Stimulated activated CD4-positive, alpha-beta T cell treated with anti-CD3 and anti-CD28 coated beads, Interleukin-15, amount 100 ng/mL, for 1 hour (primary cell): ENCODE measurements around the gene CETN3.
A peak's percentile ranks its signal among the peaks of the same experiment; 100 is the strongest.

ENCODE experiments used
- DNase-seq, 2 donors: peaks; one replicate each; pipeline ENCODE4 v3.0.0-alpha.2; 2020; ENCODE audit warnings: low read depth in 1 of 2, low spot score in 1 of 2

Gene CETN3

DNA sequence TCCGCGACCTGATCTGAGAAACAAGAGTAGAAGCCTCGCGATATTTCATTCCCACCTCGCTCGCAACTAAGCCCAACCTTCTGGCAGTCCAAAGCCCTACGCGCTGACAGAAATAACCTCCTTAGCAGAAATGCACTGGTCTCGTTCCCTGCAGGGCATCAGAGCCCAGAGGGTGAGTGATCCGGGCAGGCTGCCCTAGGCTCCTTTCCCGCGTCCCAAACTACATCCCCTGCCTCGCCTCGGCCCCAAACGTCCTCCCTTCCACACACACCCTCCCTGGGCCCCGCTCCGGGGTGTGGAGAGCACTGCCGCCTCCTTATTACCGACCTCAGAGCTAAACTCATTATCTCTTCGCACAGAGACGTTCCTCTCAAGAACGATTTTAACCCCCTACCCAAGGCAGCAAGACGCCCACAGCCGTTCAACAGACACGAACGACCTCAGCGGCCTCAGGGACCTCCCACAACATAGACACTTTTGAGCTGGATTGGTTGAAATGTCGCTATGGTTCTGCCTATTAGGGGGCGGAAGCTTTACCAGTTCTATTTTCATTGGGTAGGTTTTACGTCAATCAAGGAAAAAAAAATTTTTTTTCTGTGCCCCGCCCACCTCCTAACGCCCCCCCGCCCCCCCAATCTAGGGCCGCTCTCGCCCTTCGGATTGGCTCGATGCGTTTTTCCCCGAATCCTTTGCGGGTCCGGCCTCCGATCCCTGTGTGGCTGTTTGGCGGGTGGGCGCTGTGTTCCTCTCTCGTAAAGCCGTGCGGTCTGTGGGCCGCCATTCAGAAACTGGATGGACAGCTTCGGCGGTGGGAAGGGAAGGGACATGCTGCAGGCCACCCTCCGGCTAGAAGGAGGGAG, at the start of gene CETN3:
TSS of gene CETN3 (minus strand) at position 439 of the 860 bp plus-strand sequence. CDS start at position 344, 95 bp downstream.
- DNase-seq: peak; percentile 76 to 77

DNA sequence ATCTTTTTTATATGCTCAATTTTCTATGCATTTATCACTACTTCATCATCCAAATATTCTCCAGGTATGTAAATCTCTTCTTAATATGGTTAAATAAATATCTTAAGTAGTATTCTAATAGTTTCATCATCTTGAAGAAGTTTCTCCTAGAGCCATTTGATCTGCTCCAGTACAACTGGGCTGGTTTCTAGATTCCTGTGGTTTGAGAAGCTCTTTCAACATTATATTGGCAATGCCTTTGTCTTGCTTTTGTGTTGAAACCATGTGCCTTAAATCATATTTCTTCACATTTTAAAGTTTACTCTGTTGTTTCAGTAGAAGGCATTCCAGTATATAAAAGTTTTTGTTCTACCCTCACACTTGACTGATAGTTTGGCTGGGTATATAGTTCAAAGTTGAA, 37.4 kb upstream of the CETN3 start:
- DNase-seq: no peak

DNA sequence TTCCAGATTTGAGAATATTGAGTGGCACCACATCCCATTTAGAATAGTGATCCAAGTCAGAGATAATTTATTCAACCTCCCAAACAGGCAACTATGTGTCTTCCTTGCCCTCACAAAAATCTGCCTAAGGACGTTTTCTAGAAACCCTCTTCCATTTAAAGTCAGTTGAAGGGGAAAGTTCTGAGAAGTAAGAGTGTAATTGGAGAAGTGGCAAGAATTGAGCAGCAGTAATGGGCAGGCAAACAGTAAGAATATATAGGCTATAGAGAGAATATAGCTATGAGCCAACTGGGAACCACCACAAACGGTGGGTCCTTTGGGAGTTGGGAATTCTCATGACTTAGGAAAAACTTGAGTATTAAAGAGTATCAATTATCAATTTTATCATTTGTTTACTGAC, 31.1 kb upstream of the CETN3 start:
- DNase-seq: no peak

DNA sequence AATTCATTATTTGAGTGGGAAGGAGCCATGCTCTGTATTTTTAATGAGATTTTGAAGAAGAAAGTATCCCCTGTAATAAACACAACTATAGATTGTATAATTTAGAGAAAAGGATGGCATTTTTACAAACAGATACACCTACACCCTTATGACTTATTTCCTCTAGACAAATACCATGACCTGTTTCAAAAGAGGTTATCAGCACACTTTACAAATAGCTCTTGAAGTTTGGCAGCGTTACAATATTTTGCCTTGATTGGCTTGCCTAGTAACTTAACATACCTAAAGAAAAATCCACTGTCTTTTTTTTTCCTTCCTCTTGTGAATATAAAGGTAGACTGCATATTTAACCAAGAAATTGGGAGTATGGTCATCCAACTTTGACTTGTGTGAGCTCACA, 28.5 kb upstream of the CETN3 start:
- no peak for DNase-seq

DNA sequence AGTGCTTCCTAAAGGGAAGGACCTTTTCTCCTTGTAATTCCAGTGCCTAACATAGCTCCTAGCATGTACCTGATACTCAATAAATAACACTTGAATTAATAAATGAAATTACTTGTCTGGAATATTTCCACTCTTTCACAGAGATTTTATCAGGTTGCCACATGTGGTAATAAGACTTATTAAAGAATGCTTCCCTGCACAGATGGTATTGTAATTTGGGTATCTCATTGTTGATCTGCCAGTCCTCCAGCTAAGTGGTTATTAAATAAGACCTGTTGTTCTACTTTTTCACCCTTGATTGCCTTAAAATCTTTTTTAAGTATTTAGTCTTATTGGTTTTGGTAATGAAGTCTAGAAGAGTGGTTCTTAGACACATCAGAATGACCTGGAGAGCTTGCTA, 28.1 kb upstream of the CETN3 start:
- DNase-seq: no peak

DNA sequence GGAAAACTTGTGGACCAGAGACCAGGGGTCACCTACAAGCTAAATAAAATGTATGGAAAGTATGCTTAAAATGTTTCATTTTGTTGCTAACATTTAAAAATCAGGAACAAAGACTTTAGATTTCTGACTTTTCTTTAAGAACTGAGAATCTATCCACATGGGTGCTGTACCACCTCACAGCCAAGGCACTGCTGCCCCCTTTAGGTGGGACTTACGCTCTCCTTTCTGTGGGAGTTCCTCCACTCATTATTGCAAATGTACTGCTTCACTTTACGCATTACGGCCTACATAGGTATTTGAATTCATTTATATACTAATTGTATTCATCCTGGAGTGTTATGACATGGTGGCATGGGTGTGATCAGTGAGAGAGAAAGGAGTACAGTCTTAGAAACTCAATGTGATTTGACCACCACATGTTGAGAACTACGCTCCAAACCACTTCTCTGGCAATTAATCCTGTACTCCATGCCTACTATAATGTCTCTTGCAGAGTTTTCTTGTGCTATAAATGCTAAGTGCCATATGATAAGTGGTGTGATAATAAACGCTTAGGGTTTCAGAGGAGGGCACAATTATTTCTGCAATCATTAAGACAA, 24.7 kb upstream of the CETN3 start:
- DNase-seq: peak in 1 of 2 donors; percentile 16

DNA sequence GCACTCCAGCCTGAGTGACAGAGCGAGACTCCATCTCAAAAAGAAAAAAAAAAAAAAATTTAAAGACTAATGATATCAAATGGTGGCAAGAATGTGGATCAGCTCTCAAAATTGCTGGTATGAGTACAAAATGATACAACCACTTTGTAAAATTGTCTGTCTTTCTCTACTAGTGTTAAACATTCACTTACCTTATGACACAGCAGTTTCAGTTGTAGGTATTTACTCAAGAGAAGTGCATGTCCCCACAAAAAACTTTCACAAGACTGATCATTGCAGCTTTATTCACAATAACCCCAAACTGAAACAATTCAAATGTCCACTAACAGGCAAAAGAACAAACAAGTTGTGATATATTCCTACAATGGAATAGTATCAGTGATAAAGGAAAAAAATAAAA, 14.7 kb upstream of the CETN3 start:
- DNase-seq: no peak

DNA sequence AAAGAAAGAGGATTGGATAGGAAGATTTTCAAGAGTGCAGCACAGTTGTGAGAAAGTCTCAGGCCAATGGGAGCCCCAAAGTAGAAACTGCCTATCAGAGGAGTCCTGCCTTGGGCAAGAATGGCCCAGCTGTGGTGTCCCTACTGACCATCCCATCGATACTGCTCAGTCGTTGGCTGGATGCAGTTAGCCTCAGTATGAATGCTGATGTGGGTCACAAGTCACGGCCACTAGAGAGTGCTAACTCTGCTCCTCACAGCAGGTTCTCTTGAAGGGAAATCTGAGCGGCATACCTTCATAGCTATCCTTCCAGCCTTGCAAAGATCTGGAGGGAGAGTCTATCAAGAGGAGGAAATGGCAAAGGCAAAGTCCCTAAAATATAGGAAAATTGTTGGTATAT, 11.6 kb upstream of the CETN3 start:
- no peak for DNase-seq

DNA sequence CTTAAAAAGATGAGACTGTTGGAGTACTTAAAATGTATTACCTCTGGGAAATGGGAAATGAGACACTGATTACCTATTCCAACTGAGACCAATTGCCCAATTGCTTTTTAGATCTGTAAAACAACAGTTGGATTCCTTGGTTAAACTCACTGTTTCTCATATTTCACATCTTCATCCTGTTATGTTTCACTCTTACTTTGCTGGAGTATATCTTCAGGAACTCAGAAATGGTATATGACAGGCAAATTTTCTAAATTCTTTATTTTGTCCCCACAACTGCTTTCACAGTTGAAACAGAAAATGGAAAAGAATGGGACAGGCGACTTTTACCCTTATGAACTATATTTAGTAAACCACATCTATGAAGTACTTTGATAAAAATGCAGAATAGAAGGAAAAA, 8.7 kb upstream of the CETN3 start:
- DNase-seq: no peak

DNA sequence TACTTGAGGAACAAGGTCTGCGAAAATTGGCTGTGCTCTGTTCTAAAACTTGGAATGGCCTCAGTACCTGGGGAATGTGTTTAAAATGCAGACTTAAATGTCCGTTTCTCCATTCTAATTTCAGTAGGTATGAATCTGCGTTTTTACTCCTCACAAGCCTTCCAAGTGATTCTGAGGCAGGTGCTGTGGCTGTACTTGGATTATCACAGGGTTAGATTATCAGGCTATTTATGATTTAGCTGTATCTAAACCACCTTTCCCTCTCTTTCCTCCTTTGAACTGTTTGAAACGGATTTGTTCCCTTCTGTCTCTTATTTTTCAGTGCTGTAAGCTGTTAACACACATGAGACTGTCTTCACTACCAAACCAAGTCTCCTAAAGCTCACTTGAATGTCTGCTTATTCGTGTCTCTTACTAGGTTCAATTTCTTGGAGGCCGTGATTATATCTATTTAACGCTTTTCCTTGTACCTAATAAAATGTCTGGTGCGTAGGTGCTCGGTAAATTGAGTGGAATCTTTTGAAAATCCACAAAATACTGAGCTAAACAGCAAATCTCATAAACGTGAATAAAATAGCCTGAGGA, 714 bp upstream of the CETN3 start:
- DNase-seq: no peak

DNA sequence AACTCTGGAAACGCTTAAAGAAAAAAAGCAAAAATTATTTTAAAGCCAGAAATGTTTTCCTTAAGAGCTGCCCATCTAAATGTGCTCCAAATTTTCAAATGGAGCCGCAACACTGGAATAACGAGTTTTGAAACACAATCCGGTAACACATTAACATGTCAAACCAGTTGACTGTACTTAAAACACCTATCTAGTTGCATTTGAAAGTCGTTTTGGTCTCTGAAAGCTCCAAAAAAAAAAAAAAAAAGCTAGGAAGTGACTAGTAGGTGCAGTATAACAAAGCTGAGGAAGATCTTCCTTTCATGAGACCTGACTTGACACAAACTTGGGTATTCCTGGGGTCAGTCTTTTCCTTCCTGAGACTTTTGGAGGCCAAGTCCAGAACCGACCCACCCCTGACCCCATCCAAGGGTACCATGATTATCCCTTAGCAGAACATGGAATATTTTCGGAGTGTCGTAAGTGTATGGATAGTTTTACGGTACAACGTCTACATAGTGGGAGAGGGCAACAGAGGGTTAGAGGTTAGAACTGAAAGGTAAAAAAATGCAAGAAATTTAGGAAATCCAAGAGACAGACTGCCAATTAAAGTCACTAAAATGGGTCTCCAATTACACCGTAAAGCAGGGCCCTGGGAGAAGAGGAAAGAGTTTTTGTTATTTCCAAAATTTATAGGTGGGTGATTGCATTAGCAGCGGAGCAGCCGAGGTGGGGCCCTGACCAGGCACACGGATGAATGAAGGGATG, 812 bp downstream of the CETN3 start:
- DNase-seq: no peak

DNA sequence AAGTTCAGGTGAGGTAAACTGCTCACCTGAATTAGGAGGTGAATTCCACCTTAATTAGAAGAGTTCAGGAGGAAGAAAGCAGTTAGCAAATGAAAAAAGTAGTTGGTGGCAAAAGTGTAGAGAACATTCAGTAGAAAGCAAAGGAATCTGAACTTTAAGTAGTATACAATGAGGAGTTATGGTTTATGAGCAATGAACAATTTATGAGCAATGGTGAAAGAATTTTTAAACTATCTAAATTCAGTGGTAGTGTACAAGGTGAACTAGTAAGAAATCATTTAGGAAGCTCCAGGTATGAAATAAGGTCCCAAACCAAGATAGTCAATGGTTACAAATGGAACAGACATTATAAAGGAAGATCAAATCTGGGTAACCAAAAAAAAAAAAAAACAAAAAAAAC, 3.1 kb downstream of the CETN3 start:
- no peak for DNase-seq

DNA sequence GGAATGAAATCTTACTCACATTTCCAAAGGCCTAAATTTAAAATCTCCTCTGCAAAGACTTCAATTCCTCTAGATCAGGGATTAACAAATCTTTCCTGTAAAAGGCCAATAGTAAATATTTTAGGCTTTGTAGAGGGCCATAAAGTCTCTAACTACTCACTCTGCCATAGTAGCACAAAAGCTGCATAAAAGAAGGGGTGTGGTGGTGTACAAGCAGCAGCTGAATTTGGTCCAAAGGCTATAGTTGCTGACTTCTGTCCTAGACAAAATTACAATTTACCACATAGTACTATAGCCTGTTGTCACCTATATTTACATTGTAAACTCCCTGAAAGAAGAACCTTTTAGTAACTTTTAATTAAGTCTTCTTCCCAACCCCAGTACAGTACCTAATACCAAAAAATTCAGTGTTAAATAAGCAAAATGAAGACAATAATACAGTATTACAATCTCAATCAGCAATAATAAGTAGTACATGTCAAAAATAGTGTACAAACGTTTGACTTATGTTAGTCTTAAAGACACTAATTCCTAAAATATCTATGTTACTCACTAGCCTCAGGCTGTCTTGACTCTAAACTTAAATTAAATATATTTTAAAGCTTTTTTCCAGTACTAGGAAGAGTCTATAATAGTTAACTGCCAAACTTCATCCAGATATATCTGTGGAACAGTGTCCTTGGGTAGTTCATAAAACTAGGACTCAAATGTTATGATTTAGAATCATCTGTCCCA, 6.9 kb downstream of the CETN3 start:
- DNase-seq: no peak

DNA sequence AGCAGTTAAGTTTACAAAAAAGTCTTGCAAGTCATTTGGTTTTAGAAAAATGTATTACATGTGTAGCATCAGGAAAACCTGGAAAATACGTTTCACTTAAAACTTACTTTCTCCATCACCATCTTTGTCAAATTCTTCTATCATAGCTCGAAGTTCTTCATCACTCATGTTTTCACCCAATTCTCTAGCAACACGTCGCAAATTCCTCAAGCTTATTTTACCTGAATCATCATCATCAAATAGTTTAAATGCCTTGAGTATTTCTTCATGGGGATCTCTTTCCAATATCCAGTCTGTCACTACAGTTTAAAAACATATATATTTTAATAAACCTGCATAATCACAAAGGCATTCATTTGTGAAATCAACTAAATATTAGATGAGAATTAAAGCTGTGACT, 10.3 kb downstream of the CETN3 start:
- DNase-seq: no peak

DNA sequence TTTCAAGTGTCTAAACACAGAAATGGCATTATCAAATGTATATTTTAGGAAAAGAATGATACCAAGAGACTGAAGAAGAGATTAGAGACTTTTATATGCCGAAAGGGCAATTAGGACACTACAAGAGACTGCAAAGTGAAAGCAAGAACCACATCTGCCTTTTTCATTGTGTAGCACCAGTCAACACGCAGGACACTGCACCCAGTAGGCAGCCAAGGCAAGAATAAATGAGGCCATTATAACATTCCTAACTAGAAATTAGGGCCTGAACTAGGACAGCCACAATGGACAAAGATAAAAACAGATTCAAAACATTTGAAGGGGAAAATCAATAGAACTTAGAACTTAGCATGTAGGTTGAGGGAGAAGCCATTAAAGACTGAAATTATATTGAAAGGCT, 10.8 kb downstream of the CETN3 start:
- no peak for DNase-seq

DNA sequence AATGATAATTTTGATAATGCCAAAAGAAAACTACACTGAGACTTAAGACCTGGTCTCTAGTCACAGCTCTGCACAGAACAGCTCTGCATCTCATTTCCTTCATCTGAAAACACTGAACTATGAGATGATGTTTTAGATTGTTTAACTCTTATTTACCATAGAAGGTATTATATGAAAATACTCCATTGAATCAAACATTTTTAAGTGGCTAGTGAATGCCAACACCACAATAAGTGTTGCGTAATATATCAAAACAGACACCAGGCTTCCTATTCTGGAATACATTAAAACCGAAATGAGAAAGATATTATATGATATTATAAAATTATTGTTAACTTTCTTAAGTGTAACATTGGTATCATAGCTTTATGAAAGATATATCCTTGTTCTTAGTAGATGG, 14.6 kb downstream of the CETN3 start:
- no peak for DNase-seq

DNA sequence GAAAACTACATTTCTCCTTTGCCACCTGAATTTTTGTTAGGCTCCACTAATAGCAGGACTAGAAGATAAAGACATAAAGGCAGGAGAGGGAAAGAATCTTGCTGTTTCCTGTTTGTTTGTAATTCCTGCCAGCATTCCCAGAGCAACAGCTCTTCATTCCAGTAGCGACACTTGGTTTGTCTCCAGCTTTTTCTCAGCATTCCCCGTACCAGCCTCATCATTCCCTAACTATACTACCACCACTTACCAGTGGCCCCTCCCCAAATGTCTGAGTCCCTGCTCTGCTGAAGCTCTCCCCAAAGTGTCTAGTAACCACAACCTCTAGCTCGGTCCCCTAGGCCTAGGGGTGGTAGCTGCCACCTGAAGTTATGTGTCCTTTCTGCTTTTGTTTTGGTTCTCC, 18.6 kb downstream of the CETN3 start:
- DNase-seq: no peak

DNA sequence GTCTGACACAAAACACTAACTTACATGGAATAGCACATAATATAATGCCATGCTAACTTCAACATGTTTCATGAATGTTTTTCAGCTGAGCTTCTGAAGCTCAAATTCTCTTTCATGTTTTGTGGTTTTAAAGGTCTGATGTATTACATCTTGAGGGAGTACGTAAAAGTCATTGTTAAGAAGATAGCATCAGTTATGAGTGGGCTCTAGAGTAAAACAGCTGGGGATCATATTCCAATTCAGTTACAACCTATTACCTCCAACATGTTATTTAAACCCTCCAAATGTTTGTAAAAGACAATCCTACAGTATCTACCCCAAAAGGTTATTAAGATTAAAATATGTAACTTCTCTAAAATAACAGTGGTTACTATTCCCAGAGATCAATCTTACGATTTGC, 19.2 kb downstream of the CETN3 start:
- DNase-seq: no peak

DNA sequence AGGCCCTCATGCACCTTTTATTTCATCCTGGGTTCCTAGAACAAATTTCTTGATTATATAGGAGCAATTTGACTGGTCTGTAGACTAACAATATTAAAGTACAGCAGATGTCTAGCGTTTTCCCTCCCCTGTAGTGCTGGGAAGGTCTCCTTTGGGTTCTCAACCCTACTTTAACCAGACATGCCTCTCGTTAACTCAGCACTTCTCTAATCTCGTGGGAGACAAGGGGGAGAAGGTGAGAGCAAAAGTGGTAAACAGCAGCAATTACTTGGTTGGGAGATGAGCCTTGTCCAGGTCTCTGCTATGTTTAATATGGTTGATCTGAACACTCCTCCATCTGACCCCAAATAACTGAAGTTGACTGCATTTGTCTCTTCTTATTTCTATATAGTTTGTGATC, 22.0 kb downstream of the CETN3 start:
- no peak for DNase-seq

DNA sequence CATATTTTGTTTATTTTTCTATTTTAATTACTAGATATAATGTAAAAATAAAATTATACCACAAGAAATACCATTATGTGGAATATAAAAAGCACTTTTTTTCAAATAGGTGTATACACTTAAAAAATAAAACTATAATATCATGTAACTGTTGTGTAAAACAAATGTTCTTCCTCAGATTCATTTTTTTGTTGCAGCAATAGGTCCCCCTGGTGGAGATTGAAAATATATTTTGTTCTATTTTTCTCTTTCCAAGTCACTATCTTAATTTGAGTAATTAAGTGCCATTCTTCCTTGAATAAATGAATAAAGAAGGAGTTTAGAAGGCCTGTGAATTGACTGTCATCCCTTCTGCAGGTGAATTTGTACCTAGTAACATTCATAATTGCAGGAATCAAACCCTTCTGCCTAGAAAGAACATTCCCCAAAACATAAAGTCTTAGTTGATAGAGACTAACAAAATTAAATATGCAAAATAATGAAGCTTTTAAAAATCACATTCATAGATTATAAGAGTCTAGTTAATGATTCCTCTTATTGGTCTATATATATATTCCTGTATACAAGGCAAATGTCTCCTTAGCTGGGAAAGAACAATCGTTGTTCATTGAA, 23.4 kb downstream of the CETN3 start:
- no peak for DNase-seq

DNA sequence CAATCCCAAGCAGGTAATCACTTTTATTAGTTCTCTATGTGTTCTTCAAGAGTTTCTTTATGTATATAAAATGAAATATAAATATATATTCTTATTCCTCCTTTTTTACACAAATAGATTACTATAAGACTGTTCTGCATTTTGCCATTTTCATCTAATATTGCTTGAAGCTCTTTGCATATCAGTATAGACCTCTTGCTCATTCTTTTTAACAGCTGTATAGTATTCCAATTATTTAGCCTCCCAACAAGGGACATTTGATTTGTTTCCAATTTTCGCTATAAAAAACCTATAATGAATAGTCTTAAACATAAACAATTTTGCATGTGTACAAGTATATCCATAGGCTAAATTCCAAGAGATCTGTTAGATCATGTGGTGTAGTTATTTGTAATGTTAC, 25.2 kb downstream of the CETN3 start:
- DNase-seq: no peak
